Ovary (tissue), 3 donors: Measurements from ENCODE around the gene FNTB.

Experiments
- EP300 ChIP-seq: sonication (generic); formaldehyde crosslinking; IDR thresholded peaks from one replicate; pipeline ENCODE4 v1.6.1; 2017; ENCODE audit warnings: antibody characterized with exemption
- POLR2A ChIP-seq: fragments of 450-650 bp; IDR thresholded peaks from one replicate; pipeline ENCODE4 v1.6.1; 2017; ENCODE audit warnings: antibody characterized with exemption, mild to moderate bottlenecking, moderate library complexity
- TF ChIP-seq, protein P1 (sequence below), 3 donors: fragments of 450-650 bp in 2 of 3; fragments of 200-600 bp in 1 of 3; IDR thresholded peaks; one replicate each; pipeline versions ENCODE4 v1.5.1 to v1.8.0; 2016 to 2022; ENCODE audit warnings: antibody characterized with exemption in 3 of 3, mild to moderate bottlenecking in 1 of 3
- donor health status: DM: no; HTN: no; CAD: no.

GRCh38 chr14:65041434-65041915, 54.8 kb downstream of the FNTB start:
- TF ChIP-seq, protein P1, sequence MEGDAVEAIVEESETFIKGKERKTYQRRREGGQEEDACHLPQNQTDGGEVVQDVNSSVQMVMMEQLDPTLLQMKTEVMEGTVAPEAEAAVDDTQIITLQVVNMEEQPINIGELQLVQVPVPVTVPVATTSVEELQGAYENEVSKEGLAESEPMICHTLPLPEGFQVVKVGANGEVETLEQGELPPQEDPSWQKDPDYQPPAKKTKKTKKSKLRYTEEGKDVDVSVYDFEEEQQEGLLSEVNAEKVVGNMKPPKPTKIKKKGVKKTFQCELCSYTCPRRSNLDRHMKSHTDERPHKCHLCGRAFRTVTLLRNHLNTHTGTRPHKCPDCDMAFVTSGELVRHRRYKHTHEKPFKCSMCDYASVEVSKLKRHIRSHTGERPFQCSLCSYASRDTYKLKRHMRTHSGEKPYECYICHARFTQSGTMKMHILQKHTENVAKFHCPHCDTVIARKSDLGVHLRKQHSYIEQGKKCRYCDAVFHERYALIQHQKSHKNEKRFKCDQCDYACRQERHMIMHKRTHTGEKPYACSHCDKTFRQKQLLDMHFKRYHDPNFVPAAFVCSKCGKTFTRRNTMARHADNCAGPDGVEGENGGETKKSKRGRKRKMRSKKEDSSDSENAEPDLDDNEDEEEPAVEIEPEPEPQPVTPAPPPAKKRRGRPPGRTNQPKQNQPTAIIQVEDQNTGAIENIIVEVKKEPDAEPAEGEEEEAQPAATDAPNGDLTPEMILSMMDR (IDR thresholded peaks at IDR 0.05): no peak
- no peak for TF ChIP-seq POLR2A
- no peak for TF ChIP-seq EP300
